B cell (primary cell): ENCODE data around the gene PLA2G3. TPM values are rescaled to one million over a fixed set of nuclear protein-coding genes. Genes with fewer than 3 reads are reported as not detected.

Source experiments
- ATAC-seq: fragments of 200-7000 bp; cut with Tn5 transposase; one replicate; pipeline ENCODE4 v1.10.0; 2021; ENCODE audit warnings: low read depth, mild to moderate bottlenecking, moderate number of reproducible peaks, moderate library complexity
- CTCF ChIA-PET: fragments of 350-600 bp; sonication (Branson Sonifier 250); formaldehyde crosslinking; loops from one replicate; lab custom pipeline; 2021; ENCODE audit warnings: antibody characterized with exemption, inconsistent platforms; lab: Charles Lee
- POLR2A ChIA-PET: fragments of 350-600 bp; sonication (Branson Sonifier 250); formaldehyde crosslinking; loops from one replicate; lab custom pipeline; 2021; ENCODE audit warnings: antibody characterized with exemption; lab: Charles Lee
- DNase-seq: peaks from one replicate; pipeline ENCODE4 v3.0.0; 2013
- H2AFZ ChIP-seq: 2 replicates; pipeline ENCODE4 v1.6.1; 2012; ENCODE audit warnings: mild to moderate bottlenecking, low read depth, low read length; ENCODE audit not compliant: insufficient read depth, poor library complexity, severe bottlenecking
- H3K27ac ChIP-seq, 2 donors: 1 replicate in 1 of 2; 2 replicates in 1 of 2; pipeline ENCODE4 v1.5.1; 2012 to 2013; ENCODE audit warnings: low read length in 2 of 2, mild to moderate bottlenecking in 2 of 2, moderate library complexity in 1 of 2
- H3K27me3 ChIP-seq, 4 experiments: fragments of 200-600 bp in 1 of 4; sonication (generic) in 1 of 4; replicated peaks in 1 of 4; 1 replicate in 2 of 4; 2 replicates in 2 of 4; pipeline versions ENCODE4 v1.6.1 to v1.7.0; 2013 to 2016; ENCODE audit warnings: low read length in 3 of 4, mild to moderate bottlenecking in 2 of 4, mixed read lengths in 1 of 4, moderate library complexity in 1 of 4; ENCODE audit not compliant: insufficient read depth in 4 of 4, control insufficient read depth in 3 of 4; ENCODE audit errors: control extremely low read depth in 1 of 4
- H3K36me3 ChIP-seq, 2 experiments: replicated peaks in 1 of 2; 1 replicate in 1 of 2; 2 replicates in 1 of 2; pipeline versions ENCODE4 v1.6.1 to v1.7.1; 2013; ENCODE audit warnings: low read length in 1 of 2; ENCODE audit not compliant: insufficient read depth in 2 of 2, control insufficient read depth in 1 of 2; ENCODE audit errors: control extremely low read depth in 1 of 2, extremely low read depth in 1 of 2
- H3K4me1 ChIP-seq, 2 donors: fragments of 200-600 bp in 1 of 2; sonication (generic) in 1 of 2; 1 replicate in 1 of 2; 2 replicates in 1 of 2; pipeline versions ENCODE4 v1.5.1 to v1.6.1; 2013 to 2017; ENCODE audit warnings: low read length in 2 of 2; ENCODE audit not compliant: control insufficient read depth in 2 of 2, insufficient read depth in 2 of 2
- H3K4me2 ChIP-seq: replicated peaks from 2 replicates; pipeline ENCODE3; 2012; ENCODE audit warnings: mild to moderate bottlenecking, low read depth, low read length; ENCODE audit not compliant: poor library complexity, severe bottlenecking
- H3K4me3 ChIP-seq, 5 experiments: fragments of 200-600 bp in 1 of 5; sonication (generic) in 1 of 5; 1 replicate in 3 of 5; 2 replicates in 2 of 5; pipeline versions ENCODE4 v1.5.1 to v1.7.0; 2011 to 2016; ENCODE audit warnings: low read length in 4 of 5, mild to moderate bottlenecking in 4 of 5, low read depth in 2 of 5, control low read depth in 1 of 5, moderate library complexity in 1 of 5; ENCODE audit not compliant: insufficient read depth in 1 of 5; ENCODE audit errors: control extremely low read depth in 1 of 5, extremely low read depth in 1 of 5
- H3K79me2 ChIP-seq: fragments of 200-600 bp; sonication (generic); one replicate; pipeline ENCODE4 v1.6.0; 2016; ENCODE audit warnings: low read length; ENCODE audit not compliant: control insufficient read depth, insufficient read depth
- H3K9ac ChIP-seq: fragments of 200-600 bp; sonication (generic); 2 replicates; pipeline ENCODE4 v1.6.1; 2017; ENCODE audit warnings: mild to moderate bottlenecking, low read length, moderate library complexity
- H3K9me3 ChIP-seq, 3 donors: one replicate each; pipeline versions ENCODE4 v1.6.1 to v1.7.1; 2013; ENCODE audit warnings: low read length in 2 of 3; ENCODE audit not compliant: control insufficient read depth in 2 of 3, insufficient read depth in 1 of 3; ENCODE audit errors: control extremely low read depth in 1 of 3
- H4K20me1 ChIP-seq: 2 replicates; pipeline ENCODE4 v1.6.0; 2012; ENCODE audit warnings: mild to moderate bottlenecking, low read length; ENCODE audit not compliant: insufficient read depth, control insufficient read depth, poor library complexity, severe bottlenecking
- H3K27ac Mint-ChIP-seq: one replicate; pipeline ENCODE4 v1.8.0; 2021; ENCODE audit warnings: mixed read lengths
- H3K27me3 Mint-ChIP-seq: one replicate; pipeline ENCODE4 v1.8.0; 2021; ENCODE audit warnings: mixed read lengths
- H3K4me1 Mint-ChIP-seq: one replicate; pipeline ENCODE4 v1.8.0; 2021; ENCODE audit warnings: mixed read lengths
- H3K4me3 Mint-ChIP-seq: one replicate; pipeline ENCODE4 v1.8.0; 2021; ENCODE audit warnings: mixed read lengths
- H3K9me3 Mint-ChIP-seq: one replicate; pipeline ENCODE4 v1.8.0; 2022; ENCODE audit warnings: mixed read lengths; ENCODE audit not compliant: insufficient read depth
- CTCF ChIP-seq: fragments of 200-600 bp; IDR thresholded peaks from one replicate; pipeline ENCODE4 v1.8.0; 2022; ENCODE audit warnings: antibody characterized with exemption, mild to moderate bottlenecking
- EZH2 ChIP-seq: IDR thresholded peaks from 2 replicates; pipeline ENCODE4 v1.6.1; 2012; ENCODE audit warnings: borderline replicate concordance, low read depth, mild to moderate bottlenecking, moderate library complexity, low read length; ENCODE audit not compliant: insufficient read depth, poor library complexity, severe bottlenecking
- WGBS: methylation state at CpG from one replicate; pipeline ENCODE4 v1.1.5; 2013; ENCODE audit warnings: missing lambda C conversion rate; ENCODE audit not compliant: insufficient coverage; 5-methylcytosine and 5-hydroxymethylcytosine counted together
- intact Hi-C: fragments of 100-400 bp; cut with micrococcal nuclease; formaldehyde crosslinking; loops from one replicate; pipeline ENCODE4 v1.10.0; 2022
- polyA plus RNA-seq: library from polyadenylated mRNA; depleted of rRNA; stranded (reverse); fragments of >200 nt; gene quantifications from 2 replicates; pipeline ENCODE4 v1.2.3, GENCODE V29; 2012
- total RNA-seq, 2 donors: library from RNA; stranded (reverse); fragments of 120-200 nt in 1 of 2; gene quantifications; 1 replicate in 1 of 2; 2 replicates in 1 of 2; pipeline versions ENCODE4 v1.2.3 to v1.2.4, GENCODE V29; 2013 to 2022

The PLA2G3 gene
- total and polyA plus RNA-seq, 2 donors (not counting 1 experiment from before 2014, with no cell fraction given) = not detected

GRCh38 chr22:31090217-31091085 is 49.9 kb downstream of the PLA2G3 start:
- TF ChIP-seq EZH2 (no peak), CTCF (no peak)
- peaks cover 14% of the 10 kb centered on the region for H3K4me1 Mint-ChIP-seq
- Histone ChIP-seq H3K4me1 (peaks cover 12 to 32% of the 10 kb centered on the region in 2 donors), H3K4me2 (peak overlapping the region; percentile 51), H3K4me3 (no peak overlapping the region), H3K27ac (peak overlapping the region in 1 of 2 donors; percentile 18), H4K20me1 (no peaks in the 10 kb centered on the region), H2AFZ (no peak overlapping the region), H3K79me2 (no peaks in the 10 kb centered on the region), H3K27me3 (no peaks in the 10 kb centered on the region), H3K36me3 (no peaks in the 10 kb centered on the region), H3K9me3 (no peaks in the 10 kb centered on the region), H3K9ac (no peak overlapping the region)
- 95% methylated on average over 11 of the region's 15 CpGs for WGBS
- no peak overlapping the region for H3K4me3 Mint-ChIP-seq
- ChIA-PET POLR2A (no interaction called here), CTCF (interaction anchor here (1.0 to 2.3 kb wide), 6 partner anchors 17 to 223 kb away, joined by 3 to 9 read pairs (median 4); partner anchors contain the start of gene SELENOM)
- H3K27me3 Mint-ChIP-seq = no peaks in the 10 kb centered on the region
- no peaks in the 10 kb centered on the region for H3K9me3 Mint-ChIP-seq
- no peak for ATAC-seq
- intact Hi-C loops = no loop called here
- H3K27ac Mint-ChIP-seq = peak overlapping the region; percentile 53
- DNase-seq = no peak
